Lung microvascular endothelial cell (primary cell): ENCODE measurements around the gene ADAMTS15. TPM values are rescaled to one million over a fixed set of nuclear protein-coding genes. Genes with fewer than 3 reads are reported as not detected.
"Not testable (repeated sequence)": the region's sequence is repeated elsewhere in the genome, so short reads cannot be mapped to it uniquely, and the experiment has no call there.

Source experiments
- DNase-seq, 2 donors: peaks; one replicate each; pipeline versions ENCODE4 v3.0.0 to v3.0.0-alpha.2; 2010; ENCODE audit warnings: low read depth in 2 of 2
- total RNA-seq: library from RNA; depleted of rRNA; stranded (reverse); fragments of >200 nt; gene quantifications from 2 replicates; pipeline ENCODE4 v1.2.1, GENCODE V29; 2014

Gene ADAMTS15
- total RNA-seq, 1 donor from 2014 or later: 4.0 TPM

- DNase-seq: peak; percentile 81 to 90
Measured at GRCh38 chr11:130434521-130435223, 13.8 kb upstream of the ADAMTS15 start.

- peak in 1 of 2 donors; percentile 34 for DNase-seq
Measured at GRCh38 chr11:130435671-130436070, 12.8 kb upstream of the ADAMTS15 start.

GRCh38 chr11:130436171-130436570 is 12.3 kb upstream of the ADAMTS15 start:
- DNase-seq: no peak

- no peak for DNase-seq
Measured at GRCh38 chr11:130437848-130438247, 10.6 kb upstream of the ADAMTS15 start.

- DNase-seq: not testable (repeated sequence)
Measured at GRCh38 chr11:130438401-130439159, 9.9 kb upstream of the ADAMTS15 start.

GRCh38 chr11:130439160-130439519 is 9.3 kb upstream of the ADAMTS15 start:
- DNase-seq: no peak

GRCh38 chr11:130439876-130440275 is 8.6 kb upstream of the ADAMTS15 start:
- DNase-seq: no peak

- no peak for DNase-seq
Measured at GRCh38 chr11:130441719-130442118, 6.7 kb upstream of the ADAMTS15 start.

GRCh38 chr11:130442737-130443136 is 5.7 kb upstream of the ADAMTS15 start:
- no peak for DNase-seq

- DNase-seq: no peak
Measured at GRCh38 chr11:130445788-130446187, 2.7 kb upstream of the ADAMTS15 start.

GRCh38 chr11:130448039-130448415 is 418 bp upstream of the ADAMTS15 start:
- no peak for DNase-seq

- peak in 1 of 2 donors; percentile 26 for DNase-seq
Measured at GRCh38 chr11:130449310-130449990, 1.0 kb downstream of the ADAMTS15 start.

- DNase-seq: peak in 1 of 2 donors; percentile 37
Measured at GRCh38 chr11:130449996-130450769, 1.7 kb downstream of the ADAMTS15 start.

GRCh38 chr11:130451231-130452019 is 3.0 kb downstream of the ADAMTS15 start:
- no peak for DNase-seq

- DNase-seq: no peak
Measured at GRCh38 chr11:130452176-130452575, 3.7 kb downstream of the ADAMTS15 start.

GRCh38 chr11:130452940-130453339 is 4.5 kb downstream of the ADAMTS15 start:
- no peak for DNase-seq

- DNase-seq: no peak
Measured at GRCh38 chr11:130454491-130455252, 6.2 kb downstream of the ADAMTS15 start.

- no peak for DNase-seq
Measured at GRCh38 chr11:130455483-130456127, 7.2 kb downstream of the ADAMTS15 start.

GRCh38 chr11:130456286-130456685 is 7.8 kb downstream of the ADAMTS15 start:
- no peak for DNase-seq
